Liver (tissue), 9 donors: Measurements from ENCODE around the gene ANKRD27. TPM values are rescaled to one million over a fixed set of nuclear protein-coding genes. Genes with fewer than 3 reads are reported as not detected.

ENCODE experiments used
- DNase-seq: peaks from one replicate; pipeline ENCODE4 v3.0.0-alpha.2; 2017; ENCODE audit warnings: low spot score
- H3K27ac ChIP-seq, 2 donors: one replicate each; pipeline ENCODE4 v1.7.0; 2013; ENCODE audit warnings: inconsistent platforms in 2 of 2, low read length in 2 of 2, control low read depth in 1 of 2, low read depth in 1 of 2, mild to moderate bottlenecking in 1 of 2
- H3K27me3 ChIP-seq, 4 donors: one replicate each; pipeline versions ENCODE4 v1.6.1 to v1.7.0; 2013; ENCODE audit warnings: low read length in 3 of 4, inconsistent platforms in 1 of 4, mild to moderate bottlenecking in 1 of 4, moderate library complexity in 1 of 4; ENCODE audit not compliant: control insufficient read depth in 4 of 4, insufficient read depth in 4 of 4
- H3K36me3 ChIP-seq, 4 donors: one replicate each; pipeline versions ENCODE4 v1.6.1 to v1.7.0; 2013; ENCODE audit warnings: low read length in 3 of 4, mild to moderate bottlenecking in 3 of 4, low read depth in 1 of 4, moderate library complexity in 1 of 4; ENCODE audit not compliant: control insufficient read depth in 4 of 4, insufficient read depth in 3 of 4
- H3K4me1 ChIP-seq, 4 donors: one replicate each; pipeline versions ENCODE4 v1.6.1 to v1.7.0; 2013; ENCODE audit warnings: low read length in 3 of 4, mild to moderate bottlenecking in 3 of 4, moderate library complexity in 1 of 4; ENCODE audit not compliant: control insufficient read depth in 4 of 4, insufficient read depth in 4 of 4
- H3K4me3 ChIP-seq, 3 donors: one replicate each; pipeline versions ENCODE4 v1.6.1 to v1.7.0; 2013; ENCODE audit warnings: low read length in 3 of 3, control low read depth in 1 of 3, low read depth in 1 of 3, mild to moderate bottlenecking in 1 of 3
- H3K9ac ChIP-seq, 2 donors: one replicate each; pipeline ENCODE4 v1.7.0; 2013; ENCODE audit warnings: low read length in 2 of 2, mild to moderate bottlenecking in 2 of 2, moderate library complexity in 2 of 2, control low read depth in 1 of 2, low read depth in 1 of 2
- H3K9me3 ChIP-seq, 4 donors: one replicate each; pipeline versions ENCODE4 v1.6.1 to v1.7.0; 2013; ENCODE audit warnings: low read length in 3 of 4; ENCODE audit not compliant: control insufficient read depth in 4 of 4
- EGR1 ChIP-seq, 2 donors: IDR thresholded peaks; 2 replicates each; pipeline ENCODE4 v1.6.1; 2016 to 2018; ENCODE audit warnings: antibody characterized with exemption in 2 of 2, low read depth in 2 of 2
- FOXA1 ChIP-seq: IDR thresholded peaks from 2 replicates; pipeline ENCODE4 v1.6.1; 2016; ENCODE audit warnings: antibody characterized with exemption
- FOXA2 ChIP-seq: IDR thresholded peaks from 2 replicates; pipeline ENCODE4 v1.6.1; 2016; ENCODE audit warnings: antibody characterized with exemption
- GABPA ChIP-seq, 2 donors: IDR thresholded peaks in 1 of 2; conservative IDR thresholded peaks in 1 of 2; 2 replicates each; pipeline ENCODE4 v1.6.1; 2016; ENCODE audit warnings: antibody characterized with exemption in 2 of 2, mild to moderate bottlenecking in 1 of 2, moderate library complexity in 1 of 2
- HNF4G ChIP-seq: IDR thresholded peaks from 2 replicates; pipeline ENCODE4 v1.6.1; 2016; ENCODE audit warnings: antibody characterized with exemption
- JUND ChIP-seq, 2 donors: IDR thresholded peaks; 2 replicates each; pipeline ENCODE4 v1.6.1; 2016; ENCODE audit warnings: antibody characterized with exemption in 2 of 2
- NR2F2 ChIP-seq: IDR thresholded peaks from 2 replicates; pipeline ENCODE4 v1.6.1; 2016; ENCODE audit warnings: antibody characterized with exemption
- RAD21 ChIP-seq, 2 donors: IDR thresholded peaks; 2 replicates each; pipeline ENCODE4 v1.6.1; 2016; ENCODE audit warnings: antibody characterized with exemption in 2 of 2, mild to moderate bottlenecking in 2 of 2
- RXRA ChIP-seq, 2 donors: IDR thresholded peaks; 2 replicates each; pipeline ENCODE4 v1.6.1; 2017 to 2018; ENCODE audit warnings: antibody characterized with exemption in 2 of 2, mild to moderate bottlenecking in 1 of 2
- SP1 ChIP-seq: IDR thresholded peaks from 2 replicates; pipeline ENCODE4 v1.6.1; 2018; ENCODE audit warnings: antibody characterized with exemption, mild to moderate bottlenecking
- TAF1 ChIP-seq: conservative IDR thresholded peaks from 2 replicates; pipeline ENCODE4 v1.6.1; 2016; ENCODE audit warnings: antibody characterized with exemption, mild to moderate bottlenecking
- YY1 ChIP-seq: IDR thresholded peaks from 2 replicates; pipeline ENCODE4 v1.6.1; 2016; ENCODE audit warnings: antibody characterized with exemption, mild to moderate bottlenecking
- ZBTB33 ChIP-seq: IDR thresholded peaks from 2 replicates; pipeline ENCODE4 v1.6.1; 2016; ENCODE audit warnings: antibody characterized with exemption
- WGBS: extraction: QIAGEN DNeasy Blood & Tissue Kit; methylation state at CpG from one replicate; pipeline ENCODE4 v1.1.7; 2013; 5-methylcytosine and 5-hydroxymethylcytosine counted together
- polyA plus RNA-seq, 2 donors: library from polyadenylated mRNA; stranded (reverse) in 1 of 2; unstranded in 1 of 2; fragments of 200-250 nt in 1 of 2; fragments of >200 nt in 1 of 2; fragmentation: Nextera tagmentation in 1 of 2; extraction: Ambion mirVana in 1 of 2; gene quantifications; one replicate each; pipeline versions ENCODE4 v1.2.1 to v1.2.3, GENCODE V29; 2013 to 2015
- total RNA-seq, 2 donors: library from RNA; depleted of rRNA; stranded (reverse); fragments of >200 nt; gene quantifications; one replicate each; pipeline ENCODE4 v1.2.3, GENCODE V29; 2014
- TF ChIP-seq, protein P1 (sequence below): IDR thresholded peaks from 2 replicates; pipeline ENCODE4 v1.6.1; 2016; ENCODE audit warnings: antibody characterized with exemption
- TF ChIP-seq, protein P2 (sequence below): IDR thresholded peaks from 2 replicates; pipeline ENCODE4 v1.6.1; 2016; ENCODE audit warnings: antibody characterized with exemption
- TF ChIP-seq, protein P3 (sequence below): fragments of 150-350 bp; IDR thresholded peaks from 2 replicates; pipeline ENCODE4 v1.5.1; 2017; ENCODE audit warnings: improper control_type of control experiment, low read depth, low read length; ENCODE audit not compliant: missing input control
- TF ChIP-seq, protein P4 (sequence below): IDR thresholded peaks from 2 replicates; pipeline ENCODE4 v1.6.1; 2016; ENCODE audit warnings: antibody characterized with exemption, mild to moderate bottlenecking
- donor health status: healthy.
- donor health status: healthy.
- donor health status: healthy.
- donor health status: healthy.
- donor health status: healthy.

ANKRD27 gene
- total and polyA plus RNA-seq, 4 donors = 3.4 to 14.2 (median 7.8) TPM

DNA sequence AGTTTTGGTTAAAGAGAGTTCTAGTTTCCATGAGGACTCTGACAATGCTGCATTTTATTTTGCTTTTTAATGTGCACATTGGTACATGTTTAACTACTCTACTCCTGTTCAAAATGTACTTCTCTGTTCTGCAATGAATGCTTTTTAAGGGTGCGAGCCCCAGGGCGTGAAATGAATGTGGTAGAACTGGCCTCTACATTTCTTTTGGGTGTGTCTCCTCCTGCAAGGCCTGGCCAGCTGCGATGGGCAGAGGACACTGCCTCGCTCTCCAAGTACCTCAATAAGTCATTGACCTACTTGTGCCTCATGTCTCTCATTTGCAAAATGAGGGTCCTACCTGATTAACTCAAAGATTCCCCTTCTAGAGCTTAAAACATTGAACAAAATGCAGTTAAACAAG lies 7.3 kb upstream of the ANKRD27 start:
- Histone ChIP-seq H3K27me3 (no peaks in the 10 kb centered on the region), H3K9me3 (no peaks in the 10 kb centered on the region), H3K4me3 (no peak overlapping the region), H3K4me1 (no peaks in the 10 kb centered on the region), H3K27ac (no peak overlapping the region), H3K9ac (no peak overlapping the region), H3K36me3 (no peaks in the 10 kb centered on the region)
- no peak for TF ChIP-seq RAD21 (IDR thresholded peaks at IDR 0.05)
- TF ChIP-seq GABPA (IDR thresholded peaks at IDR 0.05 in 1 of 2, conservative IDR thresholded peaks at IDR 0.05 in 1 of 2) = no peak
- TF ChIP-seq NR2F2 = no peak
- TF ChIP-seq FOXA1 = no peak
- no peak for TF ChIP-seq HNF4G
- TF ChIP-seq, protein P1, sequence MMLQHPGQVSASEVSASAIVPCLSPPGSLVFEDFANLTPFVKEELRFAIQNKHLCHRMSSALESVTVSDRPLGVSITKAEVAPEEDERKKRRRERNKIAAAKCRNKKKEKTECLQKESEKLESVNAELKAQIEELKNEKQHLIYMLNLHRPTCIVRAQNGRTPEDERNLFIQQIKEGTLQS = no peak
- TF ChIP-seq YY1 = no peak
- TF ChIP-seq TAF1 = no peak
- no peak for TF ChIP-seq RXRA (IDR thresholded peaks at IDR 0.05)
- TF ChIP-seq SP1 = no peak
- no peak for TF ChIP-seq JUND (IDR thresholded peaks at IDR 0.05)
- no peak for TF ChIP-seq EGR1 (IDR thresholded peaks at IDR 0.05; ENCODE audit: low read depth in 2 of 2)
- no peak for TF ChIP-seq FOXA2
- TF ChIP-seq, protein P2, sequence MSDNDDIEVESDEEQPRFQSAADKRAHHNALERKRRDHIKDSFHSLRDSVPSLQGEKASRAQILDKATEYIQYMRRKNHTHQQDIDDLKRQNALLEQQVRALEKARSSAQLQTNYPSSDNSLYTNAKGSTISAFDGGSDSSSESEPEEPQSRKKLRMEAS = no peak
- TF ChIP-seq, protein P3, sequence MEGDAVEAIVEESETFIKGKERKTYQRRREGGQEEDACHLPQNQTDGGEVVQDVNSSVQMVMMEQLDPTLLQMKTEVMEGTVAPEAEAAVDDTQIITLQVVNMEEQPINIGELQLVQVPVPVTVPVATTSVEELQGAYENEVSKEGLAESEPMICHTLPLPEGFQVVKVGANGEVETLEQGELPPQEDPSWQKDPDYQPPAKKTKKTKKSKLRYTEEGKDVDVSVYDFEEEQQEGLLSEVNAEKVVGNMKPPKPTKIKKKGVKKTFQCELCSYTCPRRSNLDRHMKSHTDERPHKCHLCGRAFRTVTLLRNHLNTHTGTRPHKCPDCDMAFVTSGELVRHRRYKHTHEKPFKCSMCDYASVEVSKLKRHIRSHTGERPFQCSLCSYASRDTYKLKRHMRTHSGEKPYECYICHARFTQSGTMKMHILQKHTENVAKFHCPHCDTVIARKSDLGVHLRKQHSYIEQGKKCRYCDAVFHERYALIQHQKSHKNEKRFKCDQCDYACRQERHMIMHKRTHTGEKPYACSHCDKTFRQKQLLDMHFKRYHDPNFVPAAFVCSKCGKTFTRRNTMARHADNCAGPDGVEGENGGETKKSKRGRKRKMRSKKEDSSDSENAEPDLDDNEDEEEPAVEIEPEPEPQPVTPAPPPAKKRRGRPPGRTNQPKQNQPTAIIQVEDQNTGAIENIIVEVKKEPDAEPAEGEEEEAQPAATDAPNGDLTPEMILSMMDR = no peak
- TF ChIP-seq, protein P4, sequence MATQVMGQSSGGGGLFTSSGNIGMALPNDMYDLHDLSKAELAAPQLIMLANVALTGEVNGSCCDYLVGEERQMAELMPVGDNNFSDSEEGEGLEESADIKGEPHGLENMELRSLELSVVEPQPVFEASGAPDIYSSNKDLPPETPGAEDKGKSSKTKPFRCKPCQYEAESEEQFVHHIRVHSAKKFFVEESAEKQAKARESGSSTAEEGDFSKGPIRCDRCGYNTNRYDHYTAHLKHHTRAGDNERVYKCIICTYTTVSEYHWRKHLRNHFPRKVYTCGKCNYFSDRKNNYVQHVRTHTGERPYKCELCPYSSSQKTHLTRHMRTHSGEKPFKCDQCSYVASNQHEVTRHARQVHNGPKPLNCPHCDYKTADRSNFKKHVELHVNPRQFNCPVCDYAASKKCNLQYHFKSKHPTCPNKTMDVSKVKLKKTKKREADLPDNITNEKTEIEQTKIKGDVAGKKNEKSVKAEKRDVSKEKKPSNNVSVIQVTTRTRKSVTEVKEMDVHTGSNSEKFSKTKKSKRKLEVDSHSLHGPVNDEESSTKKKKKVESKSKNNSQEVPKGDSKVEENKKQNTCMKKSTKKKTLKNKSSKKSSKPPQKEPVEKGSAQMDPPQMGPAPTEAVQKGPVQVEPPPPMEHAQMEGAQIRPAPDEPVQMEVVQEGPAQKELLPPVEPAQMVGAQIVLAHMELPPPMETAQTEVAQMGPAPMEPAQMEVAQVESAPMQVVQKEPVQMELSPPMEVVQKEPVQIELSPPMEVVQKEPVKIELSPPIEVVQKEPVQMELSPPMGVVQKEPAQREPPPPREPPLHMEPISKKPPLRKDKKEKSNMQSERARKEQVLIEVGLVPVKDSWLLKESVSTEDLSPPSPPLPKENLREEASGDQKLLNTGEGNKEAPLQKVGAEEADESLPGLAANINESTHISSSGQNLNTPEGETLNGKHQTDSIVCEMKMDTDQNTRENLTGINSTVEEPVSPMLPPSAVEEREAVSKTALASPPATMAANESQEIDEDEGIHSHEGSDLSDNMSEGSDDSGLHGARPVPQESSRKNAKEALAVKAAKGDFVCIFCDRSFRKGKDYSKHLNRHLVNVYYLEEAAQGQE = no peak
- no peak for DNase-seq
- WGBS = 82% methylated on average over 4 of the region's 4 CpGs

GRCh38 chr19:32680986-32681385 lies 6.0 kb upstream of the ANKRD27 start:
- no peaks in the 10 kb centered on the region for H3K36me3 ChIP-seq
- H3K4me3 ChIP-seq = no peak overlapping the region
- TF ChIP-seq YY1 (no peak), RAD21 (IDR thresholded peaks at IDR 0.05) (no peak), RXRA (IDR thresholded peaks at IDR 0.05) (no peak), EGR1 (IDR thresholded peaks at IDR 0.05; ENCODE audit: low read depth in 2 of 2) (no peak), HNF4G (no peak), FOXA1 (no peak), NR2F2 (no peak), ZBTB33 (no peak), JUND (IDR thresholded peaks at IDR 0.05) (no peak), GABPA (IDR thresholded peaks at IDR 0.05 in 1 of 2, conservative IDR thresholded peaks at IDR 0.05 in 1 of 2) (no peak)
- TF ChIP-seq, protein P1 = no peak
- TF ChIP-seq, protein P4 = no peak
- H3K27me3 ChIP-seq = peaks cover 0 to 3% (median 0%) of the 10 kb centered on the region in 4 donors
- no peak overlapping the region for H3K27ac ChIP-seq
- H3K9ac ChIP-seq = no peak overlapping the region
- no peak for DNase-seq
- H3K9me3 ChIP-seq = no peaks in the 10 kb centered on the region
- 82% methylated on average over 2 of the region's 2 CpGs for WGBS
- H3K4me1 ChIP-seq = peaks cover 0 to 11% (median 6%) of the 10 kb centered on the region in 4 donors
